Measurements from ENCODE around the gene HIVEP3.

HIVEP3 gene

GRCh38 chr1:41812453-41812852, 106.3 kb downstream of the HIVEP3 start:
- no peaks in the 10 kb centered on the region for H3K9me3 ChIP-seq (ENCODE audit: control extremely low read depth in 1 of 5, control insufficient read depth in 4 of 5, insufficient read depth in 2 of 5, low read depth in 1 of 5, low read length in 4 of 5)
- peaks cover 0 to 11% (median 8%) of the 10 kb centered on the region in 4 experiments for H3K4me1 ChIP-seq (ENCODE audit: control extremely low read depth in 1 of 4, control insufficient read depth in 4 of 4, insufficient read depth in 4 of 4, low read length in 3 of 4)
- no peaks in the 10 kb centered on the region for H3K36me3 ChIP-seq (ENCODE audit: control insufficient read depth in 4 of 4, insufficient read depth in 4 of 4, low read length in 3 of 4)
- ChIA-PET CTCF (interaction anchor here (0.6 to 4.1 kb wide), 11 partner anchors 21 to 158 kb away, joined by 3 to 22 read pairs (median 3); partner anchors contain the start of gene HIVEP3), POLR2A (no interaction called here)
- 100% methylated on average over 1 of the region's 2 CpGs for WGBS (ENCODE audit: insufficient coverage)
- H3K27me3 ChIP-seq (replicated peaks in 2 of 5; ENCODE audit: control insufficient read depth in 4 of 5, insufficient read depth in 5 of 5, low read length in 4 of 5): no peaks in the 10 kb centered on the region
- DNase-seq: no peak
- H3K4me3 ChIP-seq (ENCODE audit: control insufficient read depth in 1 of 7, extremely low read depth in 1 of 7, insufficient read depth in 4 of 7, low read depth in 2 of 7, low read length in 6 of 7): no peak overlapping the region
- no peak overlapping the region for H3K27ac ChIP-seq (ENCODE audit: insufficient read depth in 1 of 2, low read depth in 1 of 2, low read length in 2 of 2, poor library complexity in 1 of 2, severe bottlenecking in 2 of 2)

DNA sequence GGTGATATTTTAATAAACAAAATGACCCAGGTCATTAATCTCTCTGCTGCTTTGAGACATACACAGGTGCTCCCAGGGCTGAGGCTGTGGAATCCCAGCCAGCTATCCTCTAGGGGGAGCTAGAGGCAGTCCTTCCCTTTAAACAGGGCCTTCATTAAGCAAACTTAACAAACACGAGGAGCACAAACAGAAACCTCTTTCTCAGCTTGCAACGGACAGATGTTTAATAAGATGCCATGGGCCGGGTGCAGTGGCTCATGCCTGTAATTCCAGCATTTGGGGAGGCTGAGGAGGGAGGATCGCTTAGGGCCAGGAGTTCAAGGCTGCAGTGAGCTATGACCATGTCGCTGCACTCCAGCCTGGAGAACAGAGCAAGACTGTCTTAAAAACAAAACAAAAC, 106.7 kb downstream of the HIVEP3 start:
- POLR2A ChIA-PET: no interaction called here
- peak; percentile 68 to 90 (median 90) for DNase-seq
- no peaks in the 10 kb centered on the region for H3K36me3 ChIP-seq (ENCODE audit: control insufficient read depth in 4 of 4, insufficient read depth in 4 of 4, low read length in 3 of 4)
- H3K4me1 ChIP-seq (ENCODE audit: control extremely low read depth in 1 of 4, control insufficient read depth in 4 of 4, insufficient read depth in 4 of 4, low read length in 3 of 4): peaks cover 0 to 11% (median 8%) of the 10 kb centered on the region in 4 experiments
- no peak overlapping the region for H3K4me3 ChIP-seq (ENCODE audit: control insufficient read depth in 1 of 7, extremely low read depth in 1 of 7, insufficient read depth in 4 of 7, low read depth in 2 of 7, low read length in 6 of 7)
- H3K9me3 ChIP-seq (ENCODE audit: control extremely low read depth in 1 of 5, control insufficient read depth in 4 of 5, insufficient read depth in 2 of 5, low read depth in 1 of 5, low read length in 4 of 5): no peaks in the 10 kb centered on the region
- 20% methylated on average over 1 of the region's 5 CpGs for WGBS (ENCODE audit: insufficient coverage)
- H3K27me3 ChIP-seq (replicated peaks in 2 of 5; ENCODE audit: control insufficient read depth in 4 of 5, insufficient read depth in 5 of 5, low read length in 4 of 5): no peaks in the 10 kb centered on the region
- CTCF ChIA-PET: interaction anchor here (0.6 to 4.1 kb wide), 10 partner anchors 20 to 158 kb away, joined by 3 to 22 read pairs (median 3); partner anchors contain the start of gene HIVEP3
- no peak overlapping the region for H3K27ac ChIP-seq (ENCODE audit: insufficient read depth in 1 of 2, low read depth in 1 of 2, low read length in 2 of 2, poor library complexity in 1 of 2, severe bottlenecking in 2 of 2)

DNA sequence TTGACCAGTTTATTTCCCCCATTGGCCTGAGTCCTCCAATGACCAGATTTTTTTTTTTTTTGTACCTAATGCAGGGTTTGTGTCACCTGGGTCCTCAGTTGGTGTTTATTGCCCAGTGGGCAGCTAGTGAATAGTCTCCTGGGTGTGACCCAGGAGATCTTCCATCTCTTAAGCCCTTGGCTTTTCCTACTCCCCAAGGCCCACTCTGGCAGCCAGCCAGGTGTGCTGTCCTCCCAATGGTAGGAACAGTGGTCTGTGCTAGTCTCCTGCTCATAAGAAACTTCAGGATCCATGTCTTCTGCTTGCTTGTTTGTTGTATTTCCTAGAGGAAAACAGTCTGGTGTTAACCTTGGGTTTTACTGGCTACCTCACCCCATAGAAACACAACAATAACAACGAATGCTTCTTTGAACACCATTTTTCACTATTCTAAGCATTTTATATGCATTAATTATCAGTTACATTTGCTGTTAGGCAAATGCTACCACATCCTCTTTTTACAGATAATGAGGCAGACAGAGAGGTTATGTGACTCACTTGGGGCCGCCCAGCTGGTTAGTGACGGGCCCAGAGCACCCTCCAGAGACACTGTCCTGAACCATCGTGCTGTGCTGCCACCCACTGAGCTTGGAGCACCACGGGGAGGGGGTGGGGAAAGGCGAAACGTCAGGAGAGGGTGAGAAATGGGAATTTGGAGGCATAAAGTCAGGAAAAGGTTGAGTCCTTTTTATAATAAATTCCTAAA, 107.5 kb downstream of the HIVEP3 start:
- Histone ChIP-seq H3K4me3 (ENCODE audit: control insufficient read depth in 1 of 7, extremely low read depth in 1 of 7, insufficient read depth in 4 of 7, low read depth in 2 of 7, low read length in 6 of 7) (no peak overlapping the region), H3K27me3 (replicated peaks in 2 of 5; ENCODE audit: control insufficient read depth in 4 of 5, insufficient read depth in 5 of 5, low read length in 4 of 5) (no peaks in the 10 kb centered on the region), H3K27ac (ENCODE audit: insufficient read depth in 1 of 2, low read depth in 1 of 2, low read length in 2 of 2, poor library complexity in 1 of 2, severe bottlenecking in 2 of 2) (no peak overlapping the region), H3K4me1 (ENCODE audit: control extremely low read depth in 1 of 4, control insufficient read depth in 4 of 4, insufficient read depth in 4 of 4, low read length in 3 of 4) (peaks cover 0 to 16% (median 14%) of the 10 kb centered on the region in 4 experiments), H3K36me3 (ENCODE audit: control insufficient read depth in 4 of 4, insufficient read depth in 4 of 4, low read length in 3 of 4) (no peaks in the 10 kb centered on the region), H3K9me3 (ENCODE audit: control extremely low read depth in 1 of 5, control insufficient read depth in 4 of 5, insufficient read depth in 2 of 5, low read depth in 1 of 5, low read length in 4 of 5) (no peaks in the 10 kb centered on the region)
- CTCF ChIA-PET: interaction anchor here (0.6 to 4.1 kb wide), 7 partner anchors 25 to 106 kb away, joined by 3 to 22 read pairs (median 3); partner anchors contain the start of gene HIVEP3
- 75% methylated on average over 4 of the region's 7 CpGs for WGBS (ENCODE audit: insufficient coverage)
- peak in 2 of 3 donors; percentile 32 to 51 for DNase-seq
- POLR2A ChIA-PET: no interaction called here

- no peaks in the 10 kb centered on the region for H3K9me3 ChIP-seq (ENCODE audit: control extremely low read depth in 1 of 5, control insufficient read depth in 4 of 5, insufficient read depth in 2 of 5, low read depth in 1 of 5, low read length in 4 of 5)
- H3K27ac ChIP-seq (ENCODE audit: insufficient read depth in 1 of 2, low read depth in 1 of 2, low read length in 2 of 2, poor library complexity in 1 of 2, severe bottlenecking in 2 of 2): no peak overlapping the region
- no peaks in the 10 kb centered on the region for H3K27me3 ChIP-seq (replicated peaks in 2 of 5; ENCODE audit: control insufficient read depth in 4 of 5, insufficient read depth in 5 of 5, low read length in 4 of 5)
- no peaks in the 10 kb centered on the region for H3K36me3 ChIP-seq (ENCODE audit: control insufficient read depth in 4 of 4, insufficient read depth in 4 of 4, low read length in 3 of 4)
- no peak overlapping the region for H3K4me3 ChIP-seq (ENCODE audit: control insufficient read depth in 1 of 7, extremely low read depth in 1 of 7, insufficient read depth in 4 of 7, low read depth in 2 of 7, low read length in 6 of 7)
- ChIA-PET POLR2A (no interaction called here), CTCF (interaction anchor here (0.8 to 4.1 kb wide), 5 partner anchors 29 to 363 kb away, joined by 3 to 22 read pairs (median 4); partner anchors contain the start of gene HIVEP3)
- DNase-seq: peak; percentile 61 to 84 (median 83)
- peaks cover 0 to 23% (median 21%) of the 10 kb centered on the region in 4 experiments for H3K4me1 ChIP-seq (ENCODE audit: control extremely low read depth in 1 of 4, control insufficient read depth in 4 of 4, insufficient read depth in 4 of 4, low read length in 3 of 4)
These were observed 108.3 kb downstream of the HIVEP3 start for GRCh38 chr1:41810446-41810845.

GRCh38 chr1:41809692-41810091, 109.0 kb downstream of the HIVEP3 start:
- peak in 2 of 3 donors; percentile 67 to 69 for DNase-seq
- WGBS (ENCODE audit: insufficient coverage): 0% methylated on average over 1 of the region's 3 CpGs
- H3K36me3 ChIP-seq (ENCODE audit: control insufficient read depth in 4 of 4, insufficient read depth in 4 of 4, low read length in 3 of 4): no peaks in the 10 kb centered on the region
- H3K9me3 ChIP-seq (ENCODE audit: control extremely low read depth in 1 of 5, control insufficient read depth in 4 of 5, insufficient read depth in 2 of 5, low read depth in 1 of 5, low read length in 4 of 5): no peaks in the 10 kb centered on the region
- POLR2A ChIA-PET: no interaction called here
- no peak overlapping the region for H3K27ac ChIP-seq (ENCODE audit: insufficient read depth in 1 of 2, low read depth in 1 of 2, low read length in 2 of 2, poor library complexity in 1 of 2, severe bottlenecking in 2 of 2)
- H3K27me3 ChIP-seq (replicated peaks in 2 of 5; ENCODE audit: control insufficient read depth in 4 of 5, insufficient read depth in 5 of 5, low read length in 4 of 5): no peaks in the 10 kb centered on the region
- no peak overlapping the region for H3K4me3 ChIP-seq (ENCODE audit: control insufficient read depth in 1 of 7, extremely low read depth in 1 of 7, insufficient read depth in 4 of 7, low read depth in 2 of 7, low read length in 6 of 7)
- H3K4me1 ChIP-seq (ENCODE audit: control extremely low read depth in 1 of 4, control insufficient read depth in 4 of 4, insufficient read depth in 4 of 4, low read length in 3 of 4): peaks cover 2 to 30% (median 24%) of the 10 kb centered on the region in 4 experiments
- CTCF ChIA-PET: interaction anchor here (0.6 to 4.1 kb wide), 6 partner anchors 28 to 364 kb away, joined by 3 to 22 read pairs (median 4); partner anchors contain the start of gene HIVEP3

GRCh38 chr1:41807390-41807789, 111.3 kb downstream of the HIVEP3 start:
- WGBS (ENCODE audit: insufficient coverage): 87% methylated on average over 6 of the region's 6 CpGs
- no peaks in the 10 kb centered on the region for H3K9me3 ChIP-seq (ENCODE audit: control extremely low read depth in 1 of 5, control insufficient read depth in 4 of 5, insufficient read depth in 2 of 5, low read depth in 1 of 5, low read length in 4 of 5)
- ChIA-PET CTCF (no interaction called here), POLR2A (no interaction called here)
- H3K4me3 ChIP-seq (ENCODE audit: control insufficient read depth in 1 of 7, extremely low read depth in 1 of 7, insufficient read depth in 4 of 7, low read depth in 2 of 7, low read length in 6 of 7): no peak overlapping the region
- H3K27ac ChIP-seq (ENCODE audit: insufficient read depth in 1 of 2, low read depth in 1 of 2, low read length in 2 of 2, poor library complexity in 1 of 2, severe bottlenecking in 2 of 2): no peak overlapping the region
- H3K4me1 ChIP-seq (ENCODE audit: control extremely low read depth in 1 of 4, control insufficient read depth in 4 of 4, insufficient read depth in 4 of 4, low read length in 3 of 4): peaks cover 18 to 52% (median 47%) of the 10 kb centered on the region in 4 experiments
- no peaks in the 10 kb centered on the region for H3K36me3 ChIP-seq (ENCODE audit: control insufficient read depth in 4 of 4, insufficient read depth in 4 of 4, low read length in 3 of 4)
- DNase-seq: no peak
- H3K27me3 ChIP-seq (replicated peaks in 2 of 5; ENCODE audit: control insufficient read depth in 4 of 5, insufficient read depth in 5 of 5, low read length in 4 of 5): no peaks in the 10 kb centered on the region

GRCh38 chr1:41806472-41807155, 112.1 kb downstream of the HIVEP3 start:
- peak in 1 of 3 donors; percentile 37 for DNase-seq
- Histone ChIP-seq H3K27me3 (replicated peaks in 2 of 5; ENCODE audit: control insufficient read depth in 4 of 5, insufficient read depth in 5 of 5, low read length in 4 of 5) (no peaks in the 10 kb centered on the region), H3K4me3 (ENCODE audit: control insufficient read depth in 1 of 7, extremely low read depth in 1 of 7, insufficient read depth in 4 of 7, low read depth in 2 of 7, low read length in 6 of 7) (no peak overlapping the region), H3K4me1 (ENCODE audit: control extremely low read depth in 1 of 4, control insufficient read depth in 4 of 4, insufficient read depth in 4 of 4, low read length in 3 of 4) (peaks cover 22 to 57% (median 52%) of the 10 kb centered on the region in 4 experiments), H3K9me3 (ENCODE audit: control extremely low read depth in 1 of 5, control insufficient read depth in 4 of 5, insufficient read depth in 2 of 5, low read depth in 1 of 5, low read length in 4 of 5) (no peaks in the 10 kb centered on the region), H3K27ac (ENCODE audit: insufficient read depth in 1 of 2, low read depth in 1 of 2, low read length in 2 of 2, poor library complexity in 1 of 2, severe bottlenecking in 2 of 2) (no peak overlapping the region), H3K36me3 (ENCODE audit: control insufficient read depth in 4 of 4, insufficient read depth in 4 of 4, low read length in 3 of 4) (no peaks in the 10 kb centered on the region)
- ChIA-PET CTCF (interaction anchor here (2.1 kb wide), 1 partner anchor 25 kb away, joined by 4 read pairs; no protein-coding TSS in a partner anchor), POLR2A (no interaction called here)
- WGBS (ENCODE audit: insufficient coverage): 96% methylated on average over 8 of the region's 17 CpGs

All from common myeloid progenitor, CD34-positive (primary cell).